OCI-LY3 (cell line): Measurements from ENCODE around the gene ADGRE3.

ENCODE experiments used
- CTCF ChIP-seq: fragments of 200-600, 300-600 bp; sonication (generic); IDR thresholded peaks from 2 replicates; pipeline ENCODE4 v1.5.1; 2014; ENCODE audit warnings: antibody characterized with exemption, low read length, low read depth
- EZH2phosphoT487 ChIP-seq: fragments of 200-600 bp; shearing (Covaris generic); IDR thresholded peaks from 2 replicates; pipeline ENCODE4 v1.6.1; 2018; ENCODE audit warnings: antibody characterized with exemption, mixed run types, low read depth

- no peak for TF ChIP-seq CTCF
- TF ChIP-seq EZH2phosphoT487, result no peak
These were observed 2.1 kb upstream of the ADGRE3 start for GRCh38 chr19:14676762-14677161.
